ENCODE measurements around the gene RORB. TPM values are rescaled to one million over a fixed set of nuclear protein-coding genes. Genes with fewer than 3 reads are reported as not detected.

RORB gene
- total and polyA plus RNA-seq, 8 donors, result 0.08 to 0.92 (median 0.55) TPM; not detected in 1

GRCh38 chr9:74501570-74501969, 4.4 kb downstream of the RORB start:
- DNase-seq, result no peak
- 39 to 60% (median 51%) methylated on average over 2 of the region's 2 CpGs for WGBS, 5 donors
- Histone ChIP-seq H3K4me3 (no peak overlapping the region), H3K27me3 (peaks cover 18 to 51% (median 47%) of the 10 kb centered on the region in 3 donors), H3K27ac (no peak overlapping the region), H3K9me3 (no peaks in the 10 kb centered on the region), H3K36me3 (no peaks in the 10 kb centered on the region), H3K4me1 (peaks cover 10 to 42% (median 38%) of the 10 kb centered on the region in 4 donors)
- intact Hi-C loops (cut with DNase I; ENCODE audit: low total_unique reads), result no loop called here
- no peak for TF ChIP-seq POLR2A (IDR thresholded peaks at IDR 0.05)
- no peak for TF ChIP-seq POLR2AphosphoS5 (IDR thresholded peaks at IDR 0.05)
- TF ChIP-seq EP300 (IDR thresholded peaks at IDR 0.05), result no peak
- TF ChIP-seq CTCF (IDR thresholded peaks at IDR 0.05), result no peak

- Histone ChIP-seq H3K36me3 (no peaks in the 10 kb centered on the region), H3K4me1 (peaks cover 9 to 27% (median 22%) of the 10 kb centered on the region in 4 donors), H3K9me3 (no peaks in the 10 kb centered on the region), H3K4me3 (no peak overlapping the region), H3K27me3 (peaks cover 18 to 35% (median 34%) of the 10 kb centered on the region in 3 donors), H3K27ac (no peak overlapping the region)
- 72 to 77% (median 75%) methylated on average over 4 of the region's 4 CpGs for WGBS, 5 donors
- intact Hi-C loops (cut with DNase I; ENCODE audit: low total_unique reads), result no loop called here
- TF ChIP-seq POLR2AphosphoS5 (IDR thresholded peaks at IDR 0.05) (no peak), POLR2A (IDR thresholded peaks at IDR 0.05) (no peak)
- DNase-seq, result no peak
These were observed 6.1 kb downstream of the RORB start for GRCh38 chr9:74503219-74503618.

- no peak for DNase-seq
- TF ChIP-seq POLR2AphosphoS5 (IDR thresholded peaks at IDR 0.05), result no peak
- no peak for TF ChIP-seq EP300 (IDR thresholded peaks at IDR 0.05)
- no peak for TF ChIP-seq POLR2A (IDR thresholded peaks at IDR 0.05)
- TF ChIP-seq CTCF (IDR thresholded peaks at IDR 0.05), result no peak
- Histone ChIP-seq H3K36me3 (no peaks in the 10 kb centered on the region), H3K4me1 (peaks cover 4 to 23% (median 17%) of the 10 kb centered on the region in 4 donors), H3K27ac (no peak overlapping the region), H3K27me3 (peaks cover 15 to 30% (median 30%) of the 10 kb centered on the region in 3 donors), H3K9me3 (no peaks in the 10 kb centered on the region), H3K4me3 (no peak overlapping the region)
- intact Hi-C loops (cut with DNase I; ENCODE audit: low total_unique reads), result no loop called here
- 77 to 88% (median 80%) methylated on average over 3 of the region's 3 CpGs for WGBS, 5 donors
These were observed 6.5 kb downstream of the RORB start for GRCh38 chr9:74503666-74504065.

GRCh38 chr9:74511333-74511732, 14.2 kb downstream of the RORB start:
- Histone ChIP-seq H3K27ac (no peak overlapping the region), H3K27me3 (no peaks in the 10 kb centered on the region), H3K4me1 (no peaks in the 10 kb centered on the region), H3K4me3 (no peak overlapping the region), H3K36me3 (no peaks in the 10 kb centered on the region), H3K9me3 (no peaks in the 10 kb centered on the region)
- no peak for TF ChIP-seq POLR2AphosphoS5 (IDR thresholded peaks at IDR 0.05)
- no peak for TF ChIP-seq EP300 (IDR thresholded peaks at IDR 0.05)
- TF ChIP-seq CTCF (IDR thresholded peaks at IDR 0.05), result no peak
- TF ChIP-seq POLR2A (IDR thresholded peaks at IDR 0.05), result no peak
- WGBS, 5 donors, result 82 to 93% (median 83%) methylated on average over 2 of the region's 2 CpGs
- intact Hi-C loops (cut with DNase I; ENCODE audit: low total_unique reads), result no loop called here
- DNase-seq, result no peak

- intact Hi-C loops (cut with DNase I; ENCODE audit: low total_unique reads), result no loop called here
- Histone ChIP-seq H3K36me3 (no peaks in the 10 kb centered on the region), H3K27ac (no peak overlapping the region), H3K9me3 (no peaks in the 10 kb centered on the region), H3K27me3 (no peaks in the 10 kb centered on the region), H3K4me1 (no peaks in the 10 kb centered on the region), H3K4me3 (no peak overlapping the region)
- 83 to 94% (median 91%) methylated on average over 1 of the region's 1 CpG for WGBS, 5 donors
- TF ChIP-seq CTCF (IDR thresholded peaks at IDR 0.05) (no peak), EP300 (IDR thresholded peaks at IDR 0.05) (no peak), POLR2AphosphoS5 (IDR thresholded peaks at IDR 0.05) (no peak), POLR2A (IDR thresholded peaks at IDR 0.05) (no peak)
- no peak for DNase-seq
These were observed 15.3 kb downstream of the RORB start for GRCh38 chr9:74512416-74512815.
